H9 (cell line): Measurements from ENCODE around the gene SNUPN. TPM values are rescaled to one million over a fixed set of nuclear protein-coding genes. Genes with fewer than 3 reads are reported as not detected.

Source experiments
- DNase-seq: peaks from one replicate; pipeline ENCODE4 v3.0.0-alpha.2; 2017
- H2AFZ ChIP-seq: one replicate; pipeline ENCODE4 v1.6.1; 2013; ENCODE audit warnings: mild to moderate bottlenecking, low read length, control low read depth, moderate library complexity
- H2AK5ac ChIP-seq: 2 replicates; pipeline ENCODE4 v1.6.1; 2013; ENCODE audit warnings: low read length, control low read depth, mixed read lengths; ENCODE audit not compliant: insufficient read length
- H2BK120ac ChIP-seq: one replicate; pipeline ENCODE4 v1.6.1; 2013; ENCODE audit warnings: low read depth, mild to moderate bottlenecking, low read length, control low read depth, inconsistent platforms; ENCODE audit not compliant: poor library complexity, severe bottlenecking
- H2BK12ac ChIP-seq: 2 replicates; pipeline ENCODE4 v1.6.1; 2013; ENCODE audit warnings: low read length, control low read depth, mixed read lengths, low read depth; ENCODE audit not compliant: insufficient read length
- H2BK15ac ChIP-seq: 2 replicates; pipeline ENCODE4 v1.6.1; 2013; ENCODE audit warnings: low read depth, low read length, control low read depth
- H2BK20ac ChIP-seq: one replicate; pipeline ENCODE4 v1.6.1; 2013; ENCODE audit warnings: low read depth, mild to moderate bottlenecking, low read length, control low read depth, inconsistent platforms; ENCODE audit not compliant: poor library complexity, severe bottlenecking
- H2BK5ac ChIP-seq: 2 replicates; pipeline ENCODE4 v1.6.1; 2013; ENCODE audit warnings: low read length, control low read depth, mixed read lengths; ENCODE audit not compliant: insufficient read length
- H3K14ac ChIP-seq: 2 replicates; pipeline ENCODE4 v1.6.1; 2013; ENCODE audit warnings: low read length, control low read depth; ENCODE audit not compliant: insufficient read depth
- H3K18ac ChIP-seq: 2 replicates; pipeline ENCODE4 v1.6.1; 2013; ENCODE audit warnings: low read depth, mild to moderate bottlenecking, mixed read lengths, low read length, control low read depth; ENCODE audit not compliant: insufficient read length
- H3K23ac ChIP-seq: 2 replicates; pipeline ENCODE4 v1.6.1; 2013; ENCODE audit warnings: low read length, control low read depth, mixed read lengths, low read depth; ENCODE audit not compliant: insufficient read length
- H3K23me2 ChIP-seq: 2 replicates; pipeline ENCODE4 v1.6.1; 2013; ENCODE audit warnings: low read depth, mild to moderate bottlenecking, mixed read lengths, low read length, control low read depth; ENCODE audit not compliant: insufficient read length, poor library complexity, severe bottlenecking
- H3K27ac ChIP-seq: 2 replicates; pipeline ENCODE4 v1.5.1; 2013; ENCODE audit warnings: low read length, control low read depth, mixed read lengths, low read depth; ENCODE audit not compliant: insufficient read length
- H3K27me3 ChIP-seq: 2 replicates; pipeline ENCODE4 v1.6.1; 2013; ENCODE audit warnings: low read length, control low read depth, inconsistent platforms; ENCODE audit not compliant: insufficient read depth
- H3K4ac ChIP-seq: 2 replicates; pipeline ENCODE4 v1.6.1; 2013; ENCODE audit warnings: low read depth, mild to moderate bottlenecking, control low read depth, inconsistent platforms, low read length, moderate library complexity
- H3K4me1 ChIP-seq: 2 replicates; pipeline ENCODE4 v1.6.1; 2013; ENCODE audit warnings: low read length, control low read depth, inconsistent platforms; ENCODE audit not compliant: insufficient read depth
- H3K4me2 ChIP-seq: 2 replicates; pipeline ENCODE4 v1.6.1; 2013; ENCODE audit warnings: low read length, control low read depth, mixed read lengths; ENCODE audit not compliant: insufficient read length, insufficient read depth
- H3K56ac ChIP-seq: 2 replicates; pipeline ENCODE4 v1.6.1; 2013; ENCODE audit warnings: low read depth, mild to moderate bottlenecking, mixed read lengths, low read length, control low read depth; ENCODE audit not compliant: insufficient read length
- H3K79me1 ChIP-seq: 2 replicates; pipeline ENCODE4 v1.6.1; 2013; ENCODE audit warnings: low read depth, mild to moderate bottlenecking, moderate library complexity, low read length, control low read depth, inconsistent platforms; ENCODE audit not compliant: insufficient read depth, poor library complexity, severe bottlenecking
- H3K79me2 ChIP-seq: 2 replicates; pipeline ENCODE4 v1.6.1; 2013; ENCODE audit warnings: low read length, control low read depth, inconsistent platforms; ENCODE audit not compliant: insufficient read depth
- H3K9ac ChIP-seq: 2 replicates; pipeline ENCODE4 v1.6.1; 2013; ENCODE audit warnings: low read length, control low read depth, mixed read lengths; ENCODE audit not compliant: insufficient read length; ENCODE audit errors: extremely low read depth
- H3K9me3 ChIP-seq: one replicate; pipeline ENCODE4 v1.6.1; 2013; ENCODE audit warnings: low read depth, low read length, inconsistent platforms; ENCODE audit not compliant: control insufficient read depth
- H3T11ph ChIP-seq: one replicate; pipeline ENCODE4 v1.6.1; 2013; ENCODE audit warnings: mild to moderate bottlenecking, low read length, control low read depth, inconsistent platforms
- H4K20me1 ChIP-seq: one replicate; pipeline ENCODE4 v1.6.1; 2013; ENCODE audit not compliant: control insufficient read depth, insufficient read length, insufficient read depth
- H4K5ac ChIP-seq: 2 replicates; pipeline ENCODE4 v1.6.1; 2013; ENCODE audit warnings: low read depth, mild to moderate bottlenecking, mixed read lengths, low read length, control low read depth; ENCODE audit not compliant: insufficient read length
- H4K8ac ChIP-seq: replicated peaks from 2 replicates; pipeline ENCODE4 v1.6.1; 2013; ENCODE audit warnings: low read length, control low read depth, mixed read lengths, low read depth; ENCODE audit not compliant: insufficient read length
- H4K91ac ChIP-seq: 2 replicates; pipeline ENCODE4 v1.6.1; 2013; ENCODE audit warnings: low read depth, mild to moderate bottlenecking, moderate library complexity, mixed read lengths, low read length, control low read depth; ENCODE audit not compliant: insufficient read length
- H3K27ac Mint-ChIP-seq, 3 experiments: 2 replicates in 2 of 3; 3 replicates in 1 of 3; pipeline ENCODE4 v1.8.0; 2020 to 2021; ENCODE audit warnings: mixed read lengths in 3 of 3, mild to moderate bottlenecking in 1 of 3, moderate library complexity in 1 of 3
- H3K27me3 Mint-ChIP-seq: 2 replicates; pipeline ENCODE4 v1.8.0; 2021; ENCODE audit warnings: low read depth, mild to moderate bottlenecking, moderate library complexity, mixed read lengths
- H3K36me3 Mint-ChIP-seq, 3 experiments: 2 replicates in 2 of 3; 3 replicates in 1 of 3; pipeline ENCODE4 v1.8.0; 2020 to 2021; ENCODE audit warnings: low read depth in 3 of 3, mixed read lengths in 3 of 3; ENCODE audit not compliant: insufficient read depth in 1 of 3
- H3K4me1 Mint-ChIP-seq, 2 experiments: 2 replicates each; pipeline ENCODE4 v1.8.0; 2020; ENCODE audit warnings: mixed read lengths in 2 of 2
- H3K4me3 Mint-ChIP-seq, 2 experiments: 2 replicates in 1 of 2; 3 replicates in 1 of 2; pipeline ENCODE4 v1.8.0; 2020 to 2021; ENCODE audit warnings: mild to moderate bottlenecking in 2 of 2, mixed read lengths in 2 of 2, moderate library complexity in 1 of 2
- H3K9me3 Mint-ChIP-seq, 2 experiments: 2 replicates in 1 of 2; 3 replicates in 1 of 2; pipeline ENCODE4 v1.8.0; 2020; ENCODE audit warnings: mild to moderate bottlenecking in 2 of 2, mixed read lengths in 2 of 2, moderate library complexity in 1 of 2
- CTCF ChIP-seq: fragments of 200-600 bp; sonication (generic); conservative IDR thresholded peaks from 3 replicates; pipeline ENCODE4 v1.8.0; 2021; ENCODE audit warnings: antibody characterized with exemption, mild to moderate bottlenecking
- WGBS: extraction: QIAGEN DNeasy Blood & Tissue Kit; methylation state at CpG from one replicate; pipeline ENCODE4 v1.1.7; 2013; ENCODE audit warnings: missing lambda C conversion rate, low lambda C conversion rate, mixed read lengths; ENCODE audit not compliant: insufficient read length; ENCODE audit errors: extremely low coverage; 5-methylcytosine and 5-hydroxymethylcytosine counted together
- total RNA-seq: library from RNA; stranded (reverse); gene quantifications from 2 replicates; pipeline ENCODE4 v1.2.1, GENCODE V29; 2021

The SNUPN gene
- total RNA-seq, 1 experiment from 2014 or later, result 32.7 TPM

- H2BK20ac ChIP-seq, result no peak overlapping the region
- no CpG with 5 or more reads among the region's 2 CpGs for WGBS
- H2AFZ ChIP-seq, result no peak overlapping the region
- no peak for TF ChIP-seq CTCF
- H3K18ac ChIP-seq, result no peak overlapping the region
- H3T11ph ChIP-seq, result no peak overlapping the region
- H3K79me1 ChIP-seq, result no peaks in the 10 kb centered on the region
- Mint-ChIP-seq H3K9me3 (peaks cover 0 to 3% of the 10 kb centered on the region in 2 experiments; a peak in 2 of 5 replicates), H3K36me3 (peaks cover 0 to 6% (median 5%) of the 10 kb centered on the region in 3 experiments; a peak in 4 of 7 replicates), H3K4me1 (no peaks in the 10 kb centered on the region; a peak in 1 of 4 replicates), H3K27ac (no peak overlapping the region), H3K27me3 (no peaks in the 10 kb centered on the region), H3K4me3 (no peak overlapping the region)
- H3K27me3 ChIP-seq, result no peaks in the 10 kb centered on the region
- H3K4me2 ChIP-seq, result no peak overlapping the region
- no peak overlapping the region for H3K56ac ChIP-seq
- H3K79me2 ChIP-seq, result no peaks in the 10 kb centered on the region
- H2BK12ac ChIP-seq, result no peak overlapping the region
- H4K8ac ChIP-seq, result no peak overlapping the region
- H2AK5ac ChIP-seq, result no peak overlapping the region
- H2BK5ac ChIP-seq, result no peak overlapping the region
- no peak overlapping the region for H2BK120ac ChIP-seq
- H4K20me1 ChIP-seq, result no peaks in the 10 kb centered on the region
- no peak overlapping the region for H4K91ac ChIP-seq
- H4K5ac ChIP-seq, result no peak overlapping the region
- H3K4ac ChIP-seq, result no peak overlapping the region
- no peak overlapping the region for H3K27ac ChIP-seq
- H3K9ac ChIP-seq, result no peak overlapping the region
- H3K9me3 ChIP-seq, result no peaks in the 10 kb centered on the region
- DNase-seq, result no peak
- no peak overlapping the region for H2BK15ac ChIP-seq
- H3K14ac ChIP-seq, result no peak overlapping the region
- H3K23ac ChIP-seq, result no peak overlapping the region
- no peaks in the 10 kb centered on the region for H3K23me2 ChIP-seq
- no peaks in the 10 kb centered on the region for H3K4me1 ChIP-seq
These were observed 35.3 kb downstream of the SNUPN start for GRCh38 chr15:75590239-75590638.
